H1 (cell line): Measurements from ENCODE around the gene LTA. TPM values are rescaled to one million over a fixed set of nuclear protein-coding genes. Genes with fewer than 3 reads are reported as not detected.

Source experiments
- CTCF ChIA-PET: fragments of 300-600 bp; sonication (Branson Sonifier 250); formaldehyde crosslinking; loops from one replicate; lab custom pipeline; 2021; ENCODE audit not compliant: partially characterized antibody; lab: Charles Lee
- POLR2A ChIA-PET: fragments of 300-600 bp; sonication (Branson Sonifier 250); formaldehyde crosslinking; loops from one replicate; lab custom pipeline; 2021; ENCODE audit warnings: inconsistent platforms; ENCODE audit not compliant: partially characterized antibody; lab: Charles Lee
- DNase-seq, 2 experiments: peaks; one replicate each; pipeline versions ENCODE4 v3.0.0 to v3.0.0-alpha.2; 2010 to 2022; ENCODE audit warnings: low spot score in 2 of 2, low read depth in 1 of 2, mixed read lengths in 1 of 2
- FAIRE-seq: peaks from 2 replicates; lab custom pipeline; 2011; peaks lifted over from hg19 to GRCh38; lab: Jason Lieb, UNC
- H2AFZ ChIP-seq: 2 replicates; pipeline ENCODE4 v1.8.1; 2012; ENCODE audit warnings: low read length, inconsistent platforms
- H2AK5ac ChIP-seq: 2 replicates; pipeline ENCODE4 v1.6.1; 2013; ENCODE audit warnings: low read depth, low read length
- H2BK120ac ChIP-seq: replicated peaks from 2 replicates; pipeline ENCODE3; 2013; ENCODE audit warnings: low read depth, low read length, inconsistent platforms
- H2BK12ac ChIP-seq: 2 replicates; pipeline ENCODE4 v1.6.1; 2013; ENCODE audit warnings: low read depth, low read length
- H2BK15ac ChIP-seq: 2 replicates; pipeline ENCODE4 v1.6.1; 2013; ENCODE audit warnings: low read length
- H2BK20ac ChIP-seq: 2 replicates; pipeline ENCODE4 v1.6.1; 2013; ENCODE audit warnings: low read length
- H2BK5ac ChIP-seq: 2 replicates; pipeline ENCODE4 v1.6.1; 2013; ENCODE audit warnings: low read depth, low read length
- H3K14ac ChIP-seq: 2 replicates; pipeline ENCODE4 v1.6.1; 2013; ENCODE audit warnings: inconsistent platforms; ENCODE audit not compliant: insufficient read length
- H3K18ac ChIP-seq: 2 replicates; pipeline ENCODE4 v1.6.1; 2013; ENCODE audit warnings: low read length; ENCODE audit errors: extremely low read depth
- H3K23ac ChIP-seq: 2 replicates; pipeline ENCODE4 v1.6.1; 2013; ENCODE audit warnings: inconsistent platforms; ENCODE audit not compliant: insufficient read length
- H3K23me2 ChIP-seq: 2 replicates; pipeline ENCODE4 v1.6.1; 2013; ENCODE audit warnings: low read depth, low read length
- H3K27ac ChIP-seq: 2 replicates; pipeline ENCODE4 v1.6.1; 2011; ENCODE audit warnings: low read depth, low read length, inconsistent platforms
- H3K27me3 ChIP-seq, 4 experiments: replicated peaks in 1 of 4; 1 replicate in 1 of 4; 2 replicates in 3 of 4; pipeline versions ENCODE4 v1.6.1 to v1.8.1; 2011 to 2013; ENCODE audit warnings: low read length in 3 of 4, mild to moderate bottlenecking in 3 of 4, inconsistent platforms in 2 of 4, mixed read lengths in 2 of 4, moderate library complexity in 1 of 4; ENCODE audit not compliant: control insufficient read depth in 3 of 4, insufficient read depth in 3 of 4; ENCODE audit errors: extremely low read depth in 1 of 4
- H3K36me3 ChIP-seq, 4 experiments: 2 replicates each; pipeline versions ENCODE4 v1.6.1 to v1.8.1; 2011 to 2013; ENCODE audit warnings: mild to moderate bottlenecking in 4 of 4, low read length in 3 of 4, moderate library complexity in 2 of 4, control low read depth in 1 of 4, inconsistent platforms in 1 of 4; ENCODE audit not compliant: insufficient read depth in 4 of 4, control insufficient read depth in 2 of 4
- H3K4ac ChIP-seq: replicated peaks from 2 replicates; pipeline ENCODE3; 2013; ENCODE audit warnings: low read length, low read depth, mixed read lengths, inconsistent platforms; ENCODE audit not compliant: insufficient read length
- H3K4me1 ChIP-seq, 4 experiments: replicated peaks in 1 of 4; 1 replicate in 1 of 4; 2 replicates in 3 of 4; pipeline versions ENCODE4 v1.6.1 to v1.8.1; 2011 to 2013; ENCODE audit warnings: low read length in 3 of 4, inconsistent platforms in 2 of 4, mixed read lengths in 1 of 4; ENCODE audit not compliant: insufficient read depth in 4 of 4, control insufficient read depth in 3 of 4
- H3K4me2 ChIP-seq, 2 experiments: 2 replicates each; pipeline versions ENCODE4 v1.6.1 to v1.8.1; 2011 to 2013; ENCODE audit warnings: low read depth in 2 of 2, low read length in 2 of 2, control low read depth in 1 of 2, inconsistent platforms in 1 of 2, mild to moderate bottlenecking in 1 of 2; ENCODE audit not compliant: insufficient read depth in 1 of 2
- H3K4me3 ChIP-seq, 4 experiments: fragments of 200-600, 300-600 bp in 1 of 4; sonication (generic), shearing (Covaris generic), sonication (Bioruptor Twin) in 1 of 4; 2 replicates each; pipeline versions ENCODE4 v1.5.1 to v1.8.1; 2011 to 2016; ENCODE audit warnings: low read length in 4 of 4, low read depth in 3 of 4, control low read depth in 2 of 4, inconsistent platforms in 2 of 4, mild to moderate bottlenecking in 2 of 4, mixed read lengths in 1 of 4, moderate library complexity in 1 of 4; ENCODE audit not compliant: insufficient read depth in 2 of 4; ENCODE audit errors: extremely low read depth in 1 of 4
- H3K56ac ChIP-seq: replicated peaks from 2 replicates; pipeline ENCODE3; 2013; ENCODE audit warnings: low read depth, mild to moderate bottlenecking, mixed read lengths, low read length, inconsistent platforms; ENCODE audit not compliant: insufficient read length
- H3K79me1 ChIP-seq: 2 replicates; pipeline ENCODE4 v1.6.1; 2013; ENCODE audit warnings: low read depth, low read length, control low read depth
- H3K79me2 ChIP-seq, 2 experiments: 2 replicates each; pipeline versions ENCODE4 v1.6.1 to v1.8.1; 2012 to 2013; ENCODE audit warnings: low read length in 2 of 2, mild to moderate bottlenecking in 2 of 2, inconsistent platforms in 1 of 2; ENCODE audit not compliant: insufficient read depth in 2 of 2, control insufficient read depth in 1 of 2
- H3K9ac ChIP-seq, 4 experiments: replicated peaks in 1 of 4; 1 replicate in 1 of 4; 2 replicates in 3 of 4; pipeline versions ENCODE4 v1.6.1 to v1.8.1; 2011 to 2013; ENCODE audit warnings: low read depth in 3 of 4, low read length in 3 of 4, control low read depth in 2 of 4, mild to moderate bottlenecking in 2 of 4, moderate library complexity in 2 of 4, inconsistent platforms in 1 of 4; ENCODE audit errors: extremely low read depth in 1 of 4
- H3K9me3 ChIP-seq, 2 experiments: 2 replicates each; pipeline versions ENCODE4 v1.6.1 to v1.8.1; 2012 to 2013; ENCODE audit warnings: mild to moderate bottlenecking in 2 of 2, moderate library complexity in 2 of 2, control low read depth in 1 of 2, inconsistent platforms in 1 of 2, low read depth in 1 of 2, low read length in 1 of 2, mixed read lengths in 1 of 2; ENCODE audit not compliant: insufficient read depth in 2 of 2
- H4K20me1 ChIP-seq, 2 experiments: replicated peaks in 1 of 2; 2 replicates each; pipeline versions ENCODE3 to v1.8.1; 2011 to 2013; ENCODE audit warnings: inconsistent platforms in 2 of 2, low read length in 2 of 2, mild to moderate bottlenecking in 1 of 2; ENCODE audit not compliant: insufficient read depth in 2 of 2, control insufficient read depth in 1 of 2
- H4K5ac ChIP-seq: 2 replicates; pipeline ENCODE4 v1.6.1; 2013; ENCODE audit warnings: low read length, low read depth, mixed read lengths, inconsistent platforms; ENCODE audit not compliant: insufficient read length
- H4K8ac ChIP-seq: 2 replicates; pipeline ENCODE4 v1.8.0; 2013; ENCODE audit warnings: mild to moderate bottlenecking, moderate library complexity, low read length, inconsistent platforms; ENCODE audit not compliant: insufficient read depth; ENCODE audit errors: extremely low read depth
- H4K91ac ChIP-seq: replicated peaks from 2 replicates; pipeline ENCODE3; 2013; ENCODE audit warnings: low read length, mixed read lengths, inconsistent platforms; ENCODE audit not compliant: insufficient read length
- CBX5 ChIP-seq: fragments of 300-800, 300-1000 bp; sonication (generic); IDR thresholded peaks from 2 replicates; pipeline ENCODE4 v1.7.1; 2016; ENCODE audit warnings: antibody characterized with exemption, low read length, low read depth
- JUND ChIP-seq: IDR thresholded peaks from 2 replicates; pipeline ENCODE4 v1.6.1; 2011; ENCODE audit warnings: mild to moderate bottlenecking, improper control_type of control experiment, low read length
- KDM4A ChIP-seq: IDR thresholded peaks from one replicate; pipeline ENCODE4 v1.7.1; 2012; ENCODE audit warnings: low read depth, mild to moderate bottlenecking, moderate library complexity, low read length, inconsistent platforms; ENCODE audit not compliant: severe bottlenecking
- KDM5A ChIP-seq: fragments of 200-600 bp; IDR thresholded peaks from 2 replicates; pipeline ENCODE4 v1.7.1; 2012; ENCODE audit warnings: mild to moderate bottlenecking, low read length, inconsistent platforms, mixed read lengths
- RFX5 ChIP-seq: IDR thresholded peaks from 2 replicates; pipeline ENCODE4 v1.6.1; 2011; ENCODE audit warnings: low read depth, low read length, improper control_type of control experiment, borderline replicate concordance
- RNF2 ChIP-seq: fragments of 200-900, 300-1000 bp; sonication (generic); IDR thresholded peaks from 2 replicates; pipeline ENCODE4 v1.7.1; 2016; ENCODE audit warnings: borderline replicate concordance, low read depth, mild to moderate bottlenecking, antibody characterized with exemption, low read length; ENCODE audit not compliant: poor library complexity, severe bottlenecking; ENCODE audit errors: missing control alignments
- WGBS, 2 experiments: shearing (Covaris generic) in 1 of 2; methylation state at CpG; one replicate each; pipeline versions ENCODE4 v1.1.6 to v1.1.7; 2013 to 2015; ENCODE audit warnings: low lambda C conversion rate in 2 of 2, mixed read lengths in 2 of 2, inconsistent platforms in 1 of 2, low coverage in 1 of 2, missing lambda C conversion rate in 1 of 2; ENCODE audit not compliant: insufficient replicate concordance in 2 of 2, insufficient coverage in 1 of 2, insufficient read length in 1 of 2; ENCODE audit errors: extremely low coverage in 1 of 2, missing lambda C conversion rate in 1 of 2; 5-methylcytosine and 5-hydroxymethylcytosine counted together
- polyA plus RNA-seq, 7 experiments: library from polyadenylated mRNA; depleted of rRNA in 3 of 7; stranded (reverse) in 5 of 7; unstranded in 2 of 7; fragments of >200 nt in 5 of 7; fragments of 200-250 nt in 2 of 7; gene quantifications; 1 replicate in 5 of 7; 2 replicates in 1 of 7; 4 replicates in 1 of 7; pipeline versions ENCODE4 v1.2.1 to v1.2.3, GENCODE V29; 2011 to 2013; ENCODE audit warnings: missing spikeins in 2 of 7, mixed read lengths in 2 of 7
- total RNA-seq: library from RNA; stranded (reverse); fragmentation: NEBNext Ultra II Directional; extraction: Animal tissue kit (Norgen Biotek cat#: 25700); gene quantifications from 2 replicates; pipeline ENCODE4 v1.2.1, GENCODE V29; 2021
- TF ChIP-seq, protein P1 (sequence below): IDR thresholded peaks from 2 replicates; pipeline ENCODE4 v1.6.1; 2011; ENCODE audit warnings: low read length, improper control_type of control experiment
- TF ChIP-seq, protein P2 (sequence below): IDR thresholded peaks from 2 replicates; pipeline ENCODE4 v1.6.1; 2011; ENCODE audit warnings: low read depth, mild to moderate bottlenecking, low read length; ENCODE audit not compliant: insufficient read depth
- TF ChIP-seq, protein P3 (sequence below): IDR thresholded peaks from 2 replicates; pipeline ENCODE4 v1.6.1; 2012; ENCODE audit warnings: inconsistent platforms

LTA gene
- total and polyA plus RNA-seq, 2 of the 8 experiments (the other 6 are each of a cell fraction or from before 2014, with no cell fraction given) = not detected

DNA sequence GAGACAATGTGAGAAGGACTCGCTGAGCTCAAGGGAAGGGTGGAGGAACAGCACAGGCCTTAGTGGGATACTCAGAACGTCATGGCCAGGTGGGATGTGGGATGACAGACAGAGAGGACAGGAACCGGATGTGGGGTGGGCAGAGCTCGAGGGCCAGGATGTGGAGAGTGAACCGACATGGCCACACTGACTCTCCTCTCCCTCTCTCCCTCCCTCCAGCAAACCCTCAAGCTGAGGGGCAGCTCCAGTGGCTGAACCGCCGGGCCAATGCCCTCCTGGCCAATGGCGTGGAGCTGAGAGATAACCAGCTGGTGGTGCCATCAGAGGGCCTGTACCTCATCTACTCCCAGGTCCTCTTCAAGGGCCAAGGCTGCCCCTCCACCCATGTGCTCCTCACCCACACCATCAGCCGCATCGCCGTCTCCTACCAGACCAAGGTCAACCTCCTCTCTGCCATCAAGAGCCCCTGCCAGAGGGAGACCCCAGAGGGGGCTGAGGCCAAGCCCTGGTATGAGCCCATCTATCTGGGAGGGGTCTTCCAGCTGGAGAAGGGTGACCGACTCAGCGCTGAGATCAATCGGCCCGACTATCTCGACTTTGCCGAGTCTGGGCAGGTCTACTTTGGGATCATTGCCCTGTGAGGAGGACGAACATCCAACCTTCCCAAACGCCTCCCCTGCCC lies 4.9 kb downstream of the LTA start:
- H3K79me1 ChIP-seq = no peaks in the 10 kb centered on the region
- H2AK5ac ChIP-seq = no peak overlapping the region
- no peak overlapping the region for H3K4me3 ChIP-seq
- no peaks in the 10 kb centered on the region for H3K79me2 ChIP-seq
- 87% methylated on average over 18 of the region's 19 CpGs; no CpG with 5 or more reads in 1 of the 2 experiments for WGBS, 2 experiments
- no peak overlapping the region for H3K4ac ChIP-seq
- no peak overlapping the region for H3K14ac ChIP-seq
- no peak overlapping the region; the same call in 1 of the 2 replicates for H2BK15ac ChIP-seq
- no peak overlapping the region for H3K4me2 ChIP-seq
- H2AFZ ChIP-seq = no peak overlapping the region
- no peak overlapping the region for H2BK5ac ChIP-seq
- no peaks in the 10 kb centered on the region for H4K20me1 ChIP-seq
- H3K36me3 ChIP-seq = no peaks in the 10 kb centered on the region
- H2BK120ac ChIP-seq = no peak overlapping the region
- H3K18ac ChIP-seq = no peak overlapping the region
- no peaks in the 10 kb centered on the region for H3K9me3 ChIP-seq
- H3K23ac ChIP-seq = no peak overlapping the region
- DNase-seq (no peak), FAIRE-seq (no peak)
- no peak overlapping the region for H3K27ac ChIP-seq
- CTCF ChIA-PET = interaction anchor here (0.5 to 19.2 kb wide), 8 partner anchors 8 to 348 kb away, joined by 3 to 640 read pairs (median 11); partner anchors contain the start of genes ATP6V1G2, GPANK1, LST1 and LTB
- H3K9ac ChIP-seq = no peak overlapping the region
- H4K5ac ChIP-seq = no peak overlapping the region
- H3K56ac ChIP-seq = no peak overlapping the region
- no peak overlapping the region for H4K91ac ChIP-seq
- H2BK20ac ChIP-seq = no peak overlapping the region
- peaks cover 0 to 8% (median 7%) of the 10 kb centered on the region in 4 experiments; a peak in 5 of 7 replicates for H3K27me3 ChIP-seq
- peaks cover 9% of the 10 kb centered on the region; the same call in 1 of the 2 replicates for H3K23me2 ChIP-seq
- POLR2A ChIA-PET = interaction anchor here (0.8 to 12.2 kb wide), 12 partner anchors 10 to 75 kb away, joined by 3 to 110 read pairs (median 4); partner anchors contain the start of genes ATP6V1G2, DDX39B, MCCD1 and NFKBIL1
- H3K4me1 ChIP-seq = peaks cover 0 to 6% (median 5%) of the 10 kb centered on the region in 4 experiments; a peak in 6 of 7 replicates
- no peak overlapping the region for H4K8ac ChIP-seq
- no peak overlapping the region for H2BK12ac ChIP-seq
- TF ChIP-seq, protein P1, sequence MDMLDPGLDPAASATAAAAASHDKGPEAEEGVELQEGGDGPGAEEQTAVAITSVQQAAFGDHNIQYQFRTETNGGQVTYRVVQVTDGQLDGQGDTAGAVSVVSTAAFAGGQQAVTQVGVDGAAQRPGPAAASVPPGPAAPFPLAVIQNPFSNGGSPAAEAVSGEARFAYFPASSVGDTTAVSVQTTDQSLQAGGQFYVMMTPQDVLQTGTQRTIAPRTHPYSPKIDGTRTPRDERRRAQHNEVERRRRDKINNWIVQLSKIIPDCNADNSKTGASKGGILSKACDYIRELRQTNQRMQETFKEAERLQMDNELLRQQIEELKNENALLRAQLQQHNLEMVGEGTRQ = no peak
- TF ChIP-seq KDM5A (no peak), JUND (no peak), RFX5 (no peak), CBX5 (no peak), RNF2 (no peak), KDM4A (no peak)
- TF ChIP-seq, protein P2, sequence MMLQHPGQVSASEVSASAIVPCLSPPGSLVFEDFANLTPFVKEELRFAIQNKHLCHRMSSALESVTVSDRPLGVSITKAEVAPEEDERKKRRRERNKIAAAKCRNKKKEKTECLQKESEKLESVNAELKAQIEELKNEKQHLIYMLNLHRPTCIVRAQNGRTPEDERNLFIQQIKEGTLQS = no peak
- TF ChIP-seq, protein P3, sequence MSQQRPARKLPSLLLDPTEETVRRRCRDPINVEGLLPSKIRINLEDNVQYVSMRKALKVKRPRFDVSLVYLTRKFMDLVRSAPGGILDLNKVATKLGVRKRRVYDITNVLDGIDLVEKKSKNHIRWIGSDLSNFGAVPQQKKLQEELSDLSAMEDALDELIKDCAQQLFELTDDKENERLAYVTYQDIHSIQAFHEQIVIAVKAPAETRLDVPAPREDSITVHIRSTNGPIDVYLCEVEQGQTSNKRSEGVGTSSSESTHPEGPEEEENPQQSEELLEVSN = no peak
